Right lung (tissue), 10 donors: ENCODE data around the gene SFTPD. TPM values are rescaled to one million over a fixed set of nuclear protein-coding genes. Genes with fewer than 3 reads are reported as not detected.
"Not testable (repeated sequence)": the region's sequence is repeated elsewhere in the genome, so short reads cannot be mapped to it uniquely, and the experiment has no call there.

Experiments
- DNase-seq, 2 donors: peaks; one replicate each; pipeline ENCODE4 v3.0.0-alpha.2; 2013
- long read RNA-seq, 8 donors: transcript quantifications; one replicate each; lab custom pipeline, GENCODE V29; 2026
- polyA plus RNA-seq, 5 donors: library from polyadenylated mRNA; unstranded; fragments of 120-200 nt; gene quantifications; one replicate each; pipeline versions ENCODE4 v1.2.1 to v1.2.3, GENCODE V29; 2013; ENCODE audit warnings: inconsistent platforms in 1 of 5, low replicate concordance in 1 of 5; ENCODE audit not compliant: insufficient read length in 5 of 5, insufficient read depth in 1 of 5

The SFTPD gene
- polyA plus RNA-seq: 10 to 100 TPM in 2 of 5 donors, 1 to 10 TPM in 3; 5.6 to 11.5 (median 9.6) TPM
- long read RNA-seq, donor 1, partial matches to known transcripts: 0 of 2 reads
- long read RNA-seq, donor 1, other reads (novel, unspliced or antisense): 0 of 2 reads
- long read RNA-seq, donor 2: 0 reads
- long read RNA-seq, donor 3, partial matches to known transcripts: 0 of 2 reads
- long read RNA-seq, donor 3, other reads (novel, unspliced or antisense): 0 of 2 reads
- long read RNA-seq, donor 4, partial matches to known transcripts: 0 of 1 reads
- long read RNA-seq, donor 4, other reads (novel, unspliced or antisense): 0 of 1 reads
- long read RNA-seq, donor 5, partial matches to known transcripts: 0 of 1 reads
- long read RNA-seq, donor 5, other reads (novel, unspliced or antisense): 0 of 1 reads
- long read RNA-seq, donor 6, transcript SFTPD-201 (8 exons, 1,281 nt): major isoform, 8 of 8 reads
- long read RNA-seq, donor 6, partial matches to known transcripts: 0 of 8 reads
- long read RNA-seq, donor 6, other reads (novel, unspliced or antisense): 0 of 8 reads
- long read RNA-seq, donor 7, partial matches to known transcripts: 0 of 1 reads
- long read RNA-seq, donor 7, other reads (novel, unspliced or antisense): 0 of 1 reads
- long read RNA-seq, donor 8: 0 reads

- peak; percentile 36 to 48 for DNase-seq
Measured at GRCh38 chr10:79948976-79949722, at the start of gene SFTPD. SFTPD (minus strand) TSS chr10:79949105; CDS start chr10:79946659, 2,446 bp downstream.

GRCh38 chr10:79995979-79996634, 47.2 kb upstream of the SFTPD start:
- no peak for DNase-seq

- DNase-seq: no peak
Measured at GRCh38 chr10:79994556-79994955, 45.7 kb upstream of the SFTPD start.

GRCh38 chr10:79988199-79988598, 39.3 kb upstream of the SFTPD start:
- DNase-seq: not testable (repeated sequence)

GRCh38 chr10:79986661-79987060, 37.8 kb upstream of the SFTPD start:
- DNase-seq: not testable (repeated sequence)

GRCh38 chr10:79985481-79986072, 36.7 kb upstream of the SFTPD start:
- DNase-seq: no peak

GRCh38 chr10:79984851-79985250, 35.9 kb upstream of the SFTPD start:
- DNase-seq: no peak

GRCh38 chr10:79983286-79983909, 34.5 kb upstream of the SFTPD start:
- no peak for DNase-seq

GRCh38 chr10:79982861-79983260, 34.0 kb upstream of the SFTPD start:
- peak in 1 of 2 donors; percentile 30 for DNase-seq

- DNase-seq: no peak
Measured at GRCh38 chr10:79982362-79982800, 33.5 kb upstream of the SFTPD start.

GRCh38 chr10:79981450-79982361, 32.8 kb upstream of the SFTPD start:
- peak; percentile 48 to 61 for DNase-seq

- no peak for DNase-seq
Measured at GRCh38 chr10:79980711-79981110, 31.8 kb upstream of the SFTPD start.

- no peak for DNase-seq
Measured at GRCh38 chr10:79979976-79980687, 31.2 kb upstream of the SFTPD start.

- DNase-seq: peak in 1 of 2 donors; percentile 30
Measured at GRCh38 chr10:79979310-79979975, 30.5 kb upstream of the SFTPD start.

GRCh38 chr10:79976999-79977398, 28.1 kb upstream of the SFTPD start:
- DNase-seq: no peak

GRCh38 chr10:79970062-79970461, 21.2 kb upstream of the SFTPD start:
- DNase-seq: no peak

- DNase-seq: no peak
Measured at GRCh38 chr10:79947787-79948424, 999 bp downstream of the SFTPD start.

GRCh38 chr10:79947083-79947415, 1.9 kb downstream of the SFTPD start:
- no peak for DNase-seq
